OCI-LY1 (cell line): Measurements from ENCODE around the gene CEMIP.
A peak's percentile ranks its signal among the peaks of the same experiment; 100 is the strongest.

ENCODE experiments used
- H2AFZ ChIP-seq: fragments of 200-600 bp; sonication (generic), shearing (Covaris generic); 2 replicates; pipeline ENCODE4 v1.6.0; 2014; ENCODE audit warnings: antibody characterized with exemption, mild to moderate bottlenecking, low read length
- H3F3A ChIP-seq: fragments of 200-600 bp; sonication (generic), shearing (Covaris generic); 2 replicates; pipeline ENCODE4 v1.6.0; 2014; ENCODE audit warnings: mild to moderate bottlenecking, antibody characterized with exemption, low read length, moderate library complexity; ENCODE audit not compliant: insufficient read depth
- H3K27ac ChIP-seq: fragments of 200-600 bp; sonication (generic); 2 replicates; pipeline ENCODE4 v1.5.1; 2014; ENCODE audit warnings: low read length, mixed run types, mild to moderate bottlenecking, low read depth; ENCODE audit not compliant: poor library complexity, severe bottlenecking
- H3K27me3 ChIP-seq: fragments of 200-600 bp; sonication (generic); 2 replicates; pipeline ENCODE4 v1.6.0; 2014; ENCODE audit warnings: antibody characterized with exemption, mild to moderate bottlenecking, low read length, moderate library complexity; ENCODE audit not compliant: insufficient read depth
- H3K36me3 ChIP-seq: fragments of 200-600 bp; sonication (generic); 2 replicates; pipeline ENCODE4 v1.6.1; 2014; ENCODE audit warnings: mild to moderate bottlenecking, antibody characterized with exemption, low read length, moderate library complexity, mixed read lengths; ENCODE audit not compliant: insufficient read depth
- H3K4me1 ChIP-seq: fragments of 200-600 bp; sonication (generic); 2 replicates; pipeline ENCODE4 v1.5.1; 2014; ENCODE audit warnings: mild to moderate bottlenecking, low read length, moderate library complexity; ENCODE audit not compliant: insufficient read depth, severe bottlenecking
- H3K4me2 ChIP-seq: fragments of 200-600 bp; sonication (generic), shearing (Covaris generic); 2 replicates; pipeline ENCODE4 v1.6.1; 2014; ENCODE audit warnings: low read length
- H3K4me3 ChIP-seq: fragments of 200-600 bp; sonication (generic); 2 replicates; pipeline ENCODE4 v1.5.1; 2014; ENCODE audit warnings: low read length, low read depth, mild to moderate bottlenecking, mixed read lengths; ENCODE audit not compliant: poor library complexity, severe bottlenecking
- H3K79me2 ChIP-seq: fragments of 200-600 bp; shearing (Covaris generic); 2 replicates; pipeline ENCODE4 v1.6.1; 2016; ENCODE audit warnings: mixed run types, low read length, mixed read lengths; ENCODE audit not compliant: insufficient read depth
- H3K9ac ChIP-seq: fragments of 200-600 bp; sonication (generic), shearing (Covaris generic); 2 replicates; pipeline ENCODE4 v1.6.1; 2014; ENCODE audit warnings: mild to moderate bottlenecking, low read length, mixed read lengths
- H3K9me2 ChIP-seq: fragments of 200-600 bp; sonication (generic), shearing (Covaris generic); 2 replicates; pipeline ENCODE4 v1.6.1; 2014; ENCODE audit warnings: low read depth, mild to moderate bottlenecking, low read length, mixed read lengths
- H3K9me3 ChIP-seq: fragments of 200-600 bp; shearing (Covaris generic); 2 replicates; pipeline ENCODE4 v1.6.1; 2014; ENCODE audit warnings: low read length, mixed read lengths
- H4K20me1 ChIP-seq: fragments of 200-600 bp; sonication (generic), shearing (Covaris generic); 2 replicates; pipeline ENCODE4 v1.6.0; 2016; ENCODE audit warnings: mild to moderate bottlenecking, low read length; ENCODE audit not compliant: insufficient read depth
- EZH2 ChIP-seq: fragments of 200-600 bp; sonication (generic), shearing (Covaris generic); IDR thresholded peaks from 2 replicates; pipeline ENCODE4 v1.8.0; 2017; ENCODE audit warnings: borderline replicate concordance, mixed run types, mild to moderate bottlenecking, antibody characterized with exemption, low read length, moderate library complexity, mixed read lengths
- TF ChIP-seq, protein P1 (sequence below): fragments of 200-600 bp; sonication (generic), shearing (Covaris generic); IDR thresholded peaks from 2 replicates; pipeline ENCODE4 v1.5.1; 2017; ENCODE audit warnings: mild to moderate bottlenecking, antibody characterized with exemption, low read length, moderate library complexity, mixed read lengths

Gene CEMIP

DNA sequence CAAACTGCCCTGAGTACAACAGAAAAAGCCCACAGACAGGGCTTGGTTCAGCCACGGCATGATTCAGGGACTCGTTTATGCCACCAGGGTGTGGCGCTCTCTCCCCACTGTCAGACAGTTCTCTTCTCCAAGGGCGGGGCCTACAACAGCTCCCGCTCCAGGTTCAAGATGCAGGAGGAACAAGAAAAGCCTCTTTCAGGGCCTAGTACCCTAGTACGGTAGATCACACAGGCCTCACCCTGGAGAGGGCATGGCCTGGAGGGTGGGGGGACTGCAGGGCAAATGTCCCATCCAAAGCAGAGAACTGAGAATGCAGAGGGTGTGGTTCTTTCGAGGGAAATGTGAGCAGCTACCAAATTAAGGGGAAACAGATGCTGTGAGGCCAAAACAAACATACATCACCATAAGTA lies 198.5 kb downstream of the CEMIP start:
- TF ChIP-seq, protein P1, sequence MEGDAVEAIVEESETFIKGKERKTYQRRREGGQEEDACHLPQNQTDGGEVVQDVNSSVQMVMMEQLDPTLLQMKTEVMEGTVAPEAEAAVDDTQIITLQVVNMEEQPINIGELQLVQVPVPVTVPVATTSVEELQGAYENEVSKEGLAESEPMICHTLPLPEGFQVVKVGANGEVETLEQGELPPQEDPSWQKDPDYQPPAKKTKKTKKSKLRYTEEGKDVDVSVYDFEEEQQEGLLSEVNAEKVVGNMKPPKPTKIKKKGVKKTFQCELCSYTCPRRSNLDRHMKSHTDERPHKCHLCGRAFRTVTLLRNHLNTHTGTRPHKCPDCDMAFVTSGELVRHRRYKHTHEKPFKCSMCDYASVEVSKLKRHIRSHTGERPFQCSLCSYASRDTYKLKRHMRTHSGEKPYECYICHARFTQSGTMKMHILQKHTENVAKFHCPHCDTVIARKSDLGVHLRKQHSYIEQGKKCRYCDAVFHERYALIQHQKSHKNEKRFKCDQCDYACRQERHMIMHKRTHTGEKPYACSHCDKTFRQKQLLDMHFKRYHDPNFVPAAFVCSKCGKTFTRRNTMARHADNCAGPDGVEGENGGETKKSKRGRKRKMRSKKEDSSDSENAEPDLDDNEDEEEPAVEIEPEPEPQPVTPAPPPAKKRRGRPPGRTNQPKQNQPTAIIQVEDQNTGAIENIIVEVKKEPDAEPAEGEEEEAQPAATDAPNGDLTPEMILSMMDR: peak; percentile 89
- no peak for TF ChIP-seq EZH2
- Histone ChIP-seq H3F3A (0 out of 2 replicates have a peak, but pooled peaks cover 8% of the 10 kb centered on the region), H3K4me1 (peaks cover 11% of the 10 kb centered on the region), H4K20me1 (no peaks in the 10 kb centered on the region), H3K79me2 (no peaks in the 10 kb centered on the region), H3K27me3 (no peaks in the 10 kb centered on the region), H3K4me2 (no peak overlapping the region), H3K9ac (no peak overlapping the region), H3K9me2 (no peaks in the 10 kb centered on the region), H3K27ac (no peak overlapping the region), H3K9me3 (no peaks in the 10 kb centered on the region), H2AFZ (no peak overlapping the region), H3K36me3 (peaks cover 46% of the 10 kb centered on the region), H3K4me3 (no peak overlapping the region)

DNA sequence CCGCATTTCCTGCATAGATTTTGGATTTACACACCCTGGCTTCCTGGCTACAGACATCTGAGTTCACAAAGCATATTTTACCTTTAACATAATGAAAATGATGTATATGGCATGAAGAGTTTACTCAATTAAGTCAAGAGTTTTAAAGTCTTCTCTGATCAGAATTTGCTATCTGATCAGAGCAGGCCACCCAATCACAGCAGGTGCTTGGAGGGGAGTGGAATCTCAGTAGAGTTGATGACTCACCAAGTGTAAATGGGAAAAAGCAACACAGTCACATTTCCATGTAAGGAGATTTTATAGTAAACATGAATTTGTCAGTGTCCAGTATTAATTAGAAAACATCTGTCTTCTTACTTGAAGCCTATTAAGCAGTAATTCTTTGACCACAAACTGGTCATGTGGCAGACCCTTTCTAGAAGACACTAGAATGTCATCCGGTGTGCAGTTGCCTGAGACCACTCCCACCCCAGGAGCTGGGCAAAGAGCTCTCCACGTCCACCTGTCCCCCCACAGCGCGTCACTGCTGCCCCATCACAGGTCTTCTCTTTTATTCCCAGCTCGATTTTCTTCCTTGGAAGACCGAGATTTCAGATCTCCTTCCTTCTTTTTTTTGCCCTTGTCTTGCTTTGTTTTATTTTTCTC lies 199.6 kb downstream of the CEMIP start:
- no peak overlapping the region for H3K4me3 ChIP-seq
- H3F3A ChIP-seq: 0 out of 2 replicates have a peak, but pooled peaks cover 8% of the 10 kb centered on the region
- no peaks in the 10 kb centered on the region for H4K20me1 ChIP-seq
- no peak for TF ChIP-seq EZH2
- TF ChIP-seq, protein P1: no peak
- peaks cover 11% of the 10 kb centered on the region for H3K4me1 ChIP-seq
- no peak overlapping the region for H2AFZ ChIP-seq
- no peaks in the 10 kb centered on the region for H3K27me3 ChIP-seq
- peak overlapping the region; percentile 42 for H3K27ac ChIP-seq
- H3K9ac ChIP-seq: no peak overlapping the region
- peaks cover 7% of the 10 kb centered on the region; the same call in 1 of the 2 replicates for H3K79me2 ChIP-seq
- H3K36me3 ChIP-seq: peaks cover 48% of the 10 kb centered on the region
- no peaks in the 10 kb centered on the region for H3K9me2 ChIP-seq
- no peak overlapping the region for H3K4me2 ChIP-seq
- H3K9me3 ChIP-seq: no peaks in the 10 kb centered on the region

DNA sequence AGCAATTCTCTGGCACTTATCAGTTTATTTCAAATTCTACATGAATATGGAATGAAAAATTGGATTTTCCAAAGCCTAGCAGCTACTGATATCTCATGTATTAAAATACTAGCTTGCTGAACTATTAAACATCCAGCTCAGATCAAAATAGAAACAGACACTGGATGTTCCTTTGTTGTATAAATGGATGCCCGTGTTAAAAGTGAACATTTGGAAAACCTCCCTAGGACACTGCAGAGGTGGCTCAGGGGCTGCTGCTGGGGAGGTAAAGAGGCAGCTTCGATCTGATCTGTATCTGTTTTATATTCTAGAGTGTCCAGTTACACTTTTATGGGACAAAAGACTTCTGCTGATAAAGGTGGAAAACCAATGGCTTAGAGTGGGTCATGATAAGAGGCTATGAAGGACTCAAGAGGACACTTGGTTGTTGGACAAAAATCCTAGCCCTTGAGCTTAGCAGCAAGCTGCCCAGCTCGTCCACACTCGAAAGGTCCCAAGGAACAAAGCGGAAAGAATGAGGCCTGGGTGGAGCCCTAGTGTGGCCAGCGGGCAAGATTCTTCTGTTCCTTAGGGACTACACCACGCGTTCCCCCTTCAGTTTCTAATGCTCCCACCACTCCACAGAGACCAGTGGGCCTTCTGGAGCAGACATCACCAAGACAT lies 200.5 kb downstream of the CEMIP start:
- peaks cover 48% of the 10 kb centered on the region for H3K36me3 ChIP-seq
- no peaks in the 10 kb centered on the region for H4K20me1 ChIP-seq
- no peak overlapping the region for H3K4me2 ChIP-seq

More for the DNA sequence above, 200.5 kb downstream of the CEMIP start:
- Histone ChIP-seq H3K9me3 (no peaks in the 10 kb centered on the region), H3F3A (0 out of 2 replicates have a peak, but pooled peaks cover 8% of the 10 kb centered on the region), H3K9me2 (no peaks in the 10 kb centered on the region), H3K27me3 (no peaks in the 10 kb centered on the region), H3K4me3 (no peak overlapping the region), H3K27ac (peak overlapping the region; percentile 42), H3K79me2 (peaks cover 14% of the 10 kb centered on the region), H3K4me1 (peaks cover 14% of the 10 kb centered on the region), H2AFZ (no peak overlapping the region), H3K9ac (no peak overlapping the region)
- no peak for TF ChIP-seq EZH2
- TF ChIP-seq, protein P1: no peak
